ENCODE measurements around the gene HHIPL2.

Gene HHIPL2

DNA sequence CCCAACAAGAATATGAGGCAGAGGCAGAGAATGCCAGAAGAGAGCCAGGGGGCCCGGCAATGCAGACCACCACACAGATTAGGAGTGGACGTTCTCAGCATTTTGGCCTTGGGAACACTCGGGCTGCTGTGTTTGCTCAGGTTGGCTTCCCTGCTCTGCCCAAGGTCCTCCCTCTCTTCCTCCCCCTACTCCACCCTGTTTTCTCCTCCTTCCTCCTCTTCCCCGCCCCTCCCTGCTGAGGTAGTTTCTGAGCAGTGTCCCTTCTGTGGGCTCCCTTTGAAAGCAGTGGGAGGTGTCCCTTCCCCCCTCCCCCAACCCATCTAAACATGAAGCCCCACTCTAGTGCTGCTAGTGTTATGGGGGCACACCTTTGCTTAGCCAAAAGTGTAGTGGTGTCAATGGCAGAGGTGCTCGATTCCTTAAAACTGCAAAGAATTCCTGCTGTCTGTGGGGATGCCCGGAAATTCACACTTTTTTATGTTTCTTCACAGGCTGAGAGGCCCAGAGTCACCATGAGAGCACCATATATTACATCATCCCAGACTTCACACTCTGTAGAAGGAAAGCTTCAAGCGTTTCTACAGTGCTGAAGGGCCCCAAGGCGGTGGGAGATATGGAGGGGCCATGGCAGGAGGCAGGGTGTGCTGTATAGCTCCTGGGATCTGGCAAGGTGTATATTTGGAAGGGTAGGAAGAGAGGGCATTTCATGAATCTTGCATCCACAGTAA, at the start of gene HHIPL2:
TSS of gene HHIPL2 (minus strand) at position 161 of the 728 bp plus-strand sequence. CDS start at position 101, 60 bp downstream.
- DNase-seq = no peak

DNA sequence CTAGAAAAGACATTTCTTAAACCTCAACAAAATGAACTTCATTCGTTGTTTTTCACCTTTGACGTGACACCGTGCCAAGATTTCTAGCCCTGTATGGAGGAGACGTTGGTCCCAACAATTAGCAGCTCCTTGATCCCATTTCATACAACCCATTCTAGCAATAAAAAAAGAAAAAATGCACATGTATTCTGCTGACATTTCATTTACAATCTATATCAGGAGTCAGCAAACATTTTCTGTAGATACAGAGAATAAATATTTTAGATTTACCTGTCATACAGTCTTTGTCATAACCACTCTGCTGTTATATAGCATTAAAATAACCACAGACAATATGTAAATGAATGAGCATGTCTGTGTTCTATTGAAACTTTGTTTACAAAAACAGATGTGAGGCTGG, 48.8 kb upstream of the HHIPL2 start:
- no peak for DNase-seq

DNA sequence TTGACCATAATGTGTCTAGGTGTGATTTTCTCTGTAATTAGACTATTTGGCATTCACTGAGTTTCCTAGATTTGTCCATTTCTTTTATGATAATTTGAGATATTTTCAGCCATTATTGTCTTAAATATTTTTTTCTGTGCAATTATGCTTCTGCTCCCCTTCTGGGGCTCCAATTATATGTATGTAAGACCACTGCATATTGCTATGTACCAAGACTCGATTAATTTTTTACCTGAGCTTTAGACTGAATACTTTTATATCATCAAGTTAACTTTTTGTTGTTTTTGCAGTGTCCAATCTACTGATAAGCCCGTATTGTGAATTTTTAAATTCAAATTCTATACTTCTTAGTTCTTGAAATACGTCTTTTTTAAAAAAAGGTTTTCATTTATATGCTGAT, 46.9 kb upstream of the HHIPL2 start:
- DNase-seq = no peak

DNA sequence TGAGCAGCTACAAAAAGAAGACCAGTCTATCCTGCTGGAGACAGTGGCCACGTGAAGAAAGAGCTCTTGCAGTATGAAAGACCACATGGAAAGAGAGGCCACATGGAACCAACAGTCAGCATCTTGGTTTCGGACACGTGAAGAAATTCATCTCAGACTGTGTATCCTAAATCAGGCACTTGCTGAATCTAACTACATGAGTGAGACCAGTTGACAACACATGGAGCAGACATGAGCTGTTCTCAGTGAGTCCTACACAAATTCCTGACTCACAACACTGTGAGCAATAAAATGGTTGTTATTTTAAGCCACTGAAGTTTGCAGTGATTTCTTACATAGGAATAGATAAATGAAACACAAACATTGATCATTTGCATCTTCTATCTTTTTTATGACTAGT, 44.3 kb upstream of the HHIPL2 start:
- no peak for DNase-seq

DNA sequence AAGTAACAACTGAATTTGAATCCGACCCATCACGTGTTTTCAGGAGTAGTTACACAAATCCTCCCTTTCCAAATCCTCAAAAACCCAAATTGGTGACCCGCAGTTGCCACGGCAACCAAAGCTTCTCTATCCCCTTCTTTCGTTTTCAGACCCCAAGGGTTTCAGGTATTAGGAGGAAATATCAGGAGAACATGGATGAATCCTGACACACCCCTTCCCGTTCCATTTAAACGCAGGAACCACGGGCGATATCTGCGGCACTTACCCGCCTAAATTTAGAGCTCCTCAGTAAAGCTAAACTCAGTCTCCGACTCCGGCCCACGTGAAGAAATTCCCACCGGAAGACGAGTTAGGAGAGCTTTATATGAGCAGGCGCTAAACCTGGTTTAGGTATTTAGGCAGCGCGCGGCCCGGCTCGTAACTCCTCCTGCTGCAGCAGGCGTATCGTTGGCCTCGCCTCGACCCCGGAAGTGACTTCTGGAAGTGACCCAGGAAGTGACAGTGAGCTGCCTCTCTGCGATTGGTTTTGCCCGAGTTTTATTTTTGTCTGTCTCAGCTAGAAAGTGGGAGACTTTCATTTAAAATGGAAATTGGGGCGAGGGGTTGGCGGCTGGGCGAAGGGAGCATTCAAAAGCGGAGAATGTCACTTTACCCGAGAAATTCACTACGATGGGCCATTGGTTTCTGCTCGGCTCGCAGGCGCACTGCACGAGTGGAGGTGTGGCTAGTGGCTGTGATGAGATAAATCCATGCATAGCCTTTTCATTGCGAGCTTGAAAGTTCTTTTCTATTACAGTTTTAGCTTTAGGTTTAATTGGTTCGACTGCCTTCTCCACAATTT, 41.8 kb upstream of the HHIPL2 start, which contains the start of gene TAF1A:
TSS of gene TAF1A (minus strand) at position 472 of the 841 bp plus-strand sequence.
- peak; percentile 80 for DNase-seq

DNA sequence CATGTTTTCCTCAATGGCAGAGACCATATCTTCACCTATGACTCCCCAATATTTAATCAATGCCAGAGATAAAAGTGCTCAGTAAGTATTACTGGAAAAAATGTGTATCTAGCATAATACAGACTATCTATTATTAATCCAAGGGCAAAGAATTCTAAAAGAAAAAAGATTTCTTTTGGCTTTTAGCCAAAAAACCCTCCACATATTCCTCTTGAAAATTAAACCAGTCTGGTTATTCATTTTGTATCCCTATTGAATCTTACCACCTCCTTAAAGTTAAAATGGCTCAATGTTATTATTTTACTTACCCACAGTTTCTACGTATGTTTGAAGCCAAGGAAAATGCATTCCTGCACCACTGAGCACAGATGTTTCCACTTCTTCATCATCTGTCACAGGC, 40.2 kb upstream of the HHIPL2 start:
- DNase-seq = no peak

DNA sequence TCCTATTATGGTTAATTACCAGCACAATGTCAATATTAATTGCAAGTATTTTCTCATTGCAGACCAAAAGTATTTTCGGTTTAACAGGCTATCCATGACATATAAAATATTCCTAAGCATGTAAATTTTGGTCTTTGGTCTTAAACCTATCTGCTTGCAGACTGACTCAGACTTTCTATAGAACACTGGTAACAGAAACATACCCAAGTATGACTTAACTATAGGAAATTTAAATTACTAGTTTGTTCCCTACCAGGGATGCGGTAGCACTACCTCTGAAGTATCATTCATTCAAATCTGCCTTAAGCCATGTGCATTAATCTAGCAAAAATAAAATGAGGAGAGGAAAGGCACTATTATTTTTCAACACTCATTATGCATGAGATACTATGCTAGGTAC, 38.9 kb upstream of the HHIPL2 start:
- no peak for DNase-seq

DNA sequence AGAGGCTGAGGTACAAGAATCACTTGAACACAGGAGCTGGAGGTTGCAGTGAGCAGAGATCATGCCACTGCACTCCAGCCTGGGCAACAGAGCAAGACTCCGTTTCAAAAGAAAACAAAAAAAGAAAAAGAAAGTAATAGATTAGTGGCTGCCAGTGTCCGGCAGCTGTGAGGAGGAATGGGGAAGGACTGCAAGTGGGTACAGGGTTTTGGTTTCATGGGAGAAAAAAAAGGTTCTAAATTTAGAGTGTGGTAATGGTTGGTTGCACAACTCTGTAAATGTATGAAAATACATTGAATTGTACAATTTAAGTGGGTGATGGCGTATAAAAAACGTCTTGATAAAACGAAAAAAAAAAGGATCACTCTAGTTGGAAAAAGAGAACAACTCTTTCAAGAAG, 35.2 kb upstream of the HHIPL2 start:
- DNase-seq = no peak

DNA sequence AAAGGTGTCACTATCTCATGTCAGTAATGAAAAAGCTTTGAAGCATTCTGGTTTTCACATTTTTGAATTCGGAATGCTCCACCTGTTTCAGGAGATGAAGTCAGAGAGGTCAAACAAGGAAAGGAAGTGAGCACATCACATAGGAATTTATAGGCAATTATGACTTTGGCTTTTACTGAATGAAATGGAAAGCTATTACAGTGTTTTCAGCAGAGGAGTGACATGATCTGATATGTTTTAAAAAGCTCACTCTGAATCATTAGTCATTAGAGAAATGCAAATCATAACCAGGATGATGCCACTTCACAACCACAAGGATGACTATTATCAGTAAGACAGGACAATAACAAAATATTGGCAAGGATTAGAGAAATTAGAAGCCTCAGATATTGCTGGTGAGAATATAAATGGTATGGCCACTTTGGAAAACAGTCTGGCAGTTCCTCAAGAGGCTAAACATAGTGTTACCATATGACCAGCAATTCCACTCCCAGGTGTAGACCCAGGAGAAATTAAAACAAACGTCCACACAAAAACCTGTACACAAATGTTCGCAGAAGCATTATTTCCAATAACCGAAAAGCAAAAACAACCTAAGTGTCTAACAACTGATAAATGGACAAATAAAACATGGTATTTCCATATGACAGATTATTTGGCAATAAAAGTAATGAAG, 34.3 kb upstream of the HHIPL2 start:
- no peak for DNase-seq

DNA sequence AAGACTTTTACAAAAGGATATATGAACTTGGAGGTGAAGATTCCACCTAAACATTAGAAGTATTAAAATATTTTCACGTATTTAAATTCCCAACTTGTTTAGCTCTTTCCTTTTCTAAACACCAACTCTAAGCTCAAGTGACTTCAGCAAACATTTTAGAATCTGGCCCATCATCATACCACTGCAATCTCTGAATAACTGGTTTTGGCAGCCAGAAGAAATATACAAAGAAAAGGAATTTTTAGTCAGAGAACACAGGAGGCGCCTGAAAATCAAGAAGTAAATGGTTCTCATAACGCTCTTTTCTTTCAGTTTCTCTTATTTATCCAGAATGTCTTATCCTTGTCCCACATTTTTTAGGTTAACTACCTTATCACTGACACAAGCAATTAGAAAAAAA, 31.4 kb upstream of the HHIPL2 start:
- no peak for DNase-seq

DNA sequence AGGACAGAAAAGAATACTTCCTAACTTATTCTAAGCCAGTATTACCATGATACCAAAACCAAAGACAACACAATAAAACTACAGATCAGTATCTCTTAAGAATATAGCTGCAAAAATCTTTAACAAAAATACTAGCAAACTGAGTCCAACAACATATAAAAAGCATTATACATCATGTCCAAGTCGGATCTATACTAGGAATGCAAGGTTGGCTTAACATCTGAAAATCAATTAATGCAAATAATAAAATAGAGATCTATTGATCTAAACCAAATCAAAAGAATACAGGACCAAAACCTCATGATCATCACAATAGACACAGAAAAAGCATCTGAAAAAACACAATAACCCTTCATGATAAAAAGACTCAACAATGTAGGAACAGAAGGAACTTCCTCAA, 22.9 kb upstream of the HHIPL2 start:
- DNase-seq = no peak

DNA sequence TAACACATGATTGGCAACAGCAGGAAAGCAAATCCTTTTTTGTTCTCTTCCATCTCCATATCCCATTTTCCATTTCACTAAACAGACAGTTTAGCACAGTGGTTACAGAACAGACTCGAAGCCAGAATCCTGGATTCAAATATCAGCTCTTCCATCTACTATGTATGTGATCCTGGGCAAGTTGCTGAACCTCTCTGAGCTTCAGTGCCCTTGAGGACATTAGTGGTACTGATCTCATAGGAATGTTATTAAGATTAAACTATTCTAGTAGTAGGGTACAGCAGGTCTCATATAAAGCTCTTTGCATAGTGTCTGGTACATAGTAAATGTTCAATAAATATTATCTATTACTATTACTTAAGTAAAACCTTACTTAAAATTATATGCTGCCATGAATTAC, 13.8 kb upstream of the HHIPL2 start:
- no peak for DNase-seq

DNA sequence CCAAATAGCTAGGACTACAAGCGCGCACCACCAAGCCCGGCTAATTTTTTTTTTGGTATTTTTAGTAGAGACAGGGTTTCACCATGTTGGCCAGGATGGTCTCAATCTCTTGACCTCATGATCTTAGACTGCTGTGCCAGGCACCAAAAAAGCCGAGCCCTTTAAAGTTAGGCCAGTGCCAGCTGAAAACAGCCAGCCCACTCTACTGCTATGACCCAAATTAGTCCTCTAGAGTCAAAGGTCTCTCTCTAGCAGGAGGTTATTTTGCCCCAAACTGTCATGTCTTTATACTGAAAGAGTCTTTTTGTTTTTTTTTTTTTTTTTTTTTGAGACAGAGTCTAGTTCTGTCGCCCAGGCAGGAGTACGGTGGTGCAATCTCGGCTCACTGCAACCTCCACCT, 9.7 kb upstream of the HHIPL2 start:
- no peak for DNase-seq

DNA sequence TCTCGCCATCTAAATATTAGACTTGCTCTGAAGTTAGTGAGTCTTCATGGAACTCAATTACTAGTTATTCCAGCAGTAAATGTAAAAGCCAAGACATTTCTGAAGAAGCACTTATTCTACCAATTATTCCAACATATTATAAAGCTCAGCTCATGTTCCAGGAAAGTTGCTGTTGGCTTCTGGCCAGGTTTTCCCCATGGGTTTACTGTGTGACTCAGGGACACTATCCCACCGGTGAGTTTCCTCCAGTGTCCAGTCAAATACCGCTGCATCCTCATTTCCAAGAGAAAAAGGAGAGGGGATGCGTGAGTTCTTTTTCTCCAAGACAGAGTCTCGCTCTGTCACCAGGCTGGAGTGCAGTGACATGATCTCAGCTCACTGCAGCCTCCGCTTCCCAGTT, 9.2 kb upstream of the HHIPL2 start:
- DNase-seq = no peak

DNA sequence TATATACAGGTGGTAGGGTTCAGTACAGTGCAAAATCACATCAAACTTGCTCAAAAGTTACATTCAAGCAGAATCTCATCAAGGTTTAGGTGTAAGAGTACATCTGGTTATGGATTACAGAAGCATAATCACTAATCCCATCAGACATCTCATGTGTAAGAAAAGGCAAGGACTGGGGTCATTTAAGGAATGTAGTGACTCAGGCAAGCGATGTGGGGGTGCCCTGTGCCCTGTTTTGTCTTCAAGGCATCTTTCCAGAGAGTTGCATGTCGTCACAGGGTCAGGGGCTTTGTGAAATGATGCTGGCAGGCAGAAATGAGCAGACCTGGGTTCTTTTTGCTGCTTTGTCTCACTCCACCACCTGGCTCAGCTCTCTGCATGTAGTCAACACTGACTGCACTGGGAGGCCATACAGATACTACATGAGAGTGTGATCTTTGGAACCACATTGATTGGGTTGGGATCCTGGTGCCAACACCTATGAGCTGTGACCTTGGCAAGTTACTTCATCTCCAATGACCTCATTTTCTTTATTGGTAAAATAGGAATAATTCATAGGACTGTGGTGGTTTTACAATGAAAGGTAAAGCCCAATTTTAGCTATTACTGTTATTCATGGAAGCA, 8.2 kb upstream of the HHIPL2 start:
- no peak for DNase-seq

DNA sequence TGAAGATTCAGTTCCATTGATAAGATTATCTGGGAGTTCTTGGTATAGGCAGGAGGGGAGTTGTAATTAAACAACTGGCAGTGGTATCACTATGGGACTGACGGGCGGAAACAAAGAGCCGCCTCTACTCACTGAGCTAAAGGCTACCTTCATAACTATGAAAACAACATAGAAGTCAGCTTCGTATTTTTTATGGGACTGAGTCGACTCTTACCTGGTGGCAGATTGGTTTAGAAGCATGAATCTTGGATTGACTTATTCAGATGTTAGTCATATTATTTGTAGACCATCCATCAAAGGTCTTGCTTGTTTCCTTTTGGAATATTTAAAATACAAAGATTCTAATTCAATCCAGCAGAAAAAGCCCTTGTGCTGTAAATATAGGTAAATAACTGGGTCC, 6.3 kb upstream of the HHIPL2 start:
- DNase-seq = no peak

DNA sequence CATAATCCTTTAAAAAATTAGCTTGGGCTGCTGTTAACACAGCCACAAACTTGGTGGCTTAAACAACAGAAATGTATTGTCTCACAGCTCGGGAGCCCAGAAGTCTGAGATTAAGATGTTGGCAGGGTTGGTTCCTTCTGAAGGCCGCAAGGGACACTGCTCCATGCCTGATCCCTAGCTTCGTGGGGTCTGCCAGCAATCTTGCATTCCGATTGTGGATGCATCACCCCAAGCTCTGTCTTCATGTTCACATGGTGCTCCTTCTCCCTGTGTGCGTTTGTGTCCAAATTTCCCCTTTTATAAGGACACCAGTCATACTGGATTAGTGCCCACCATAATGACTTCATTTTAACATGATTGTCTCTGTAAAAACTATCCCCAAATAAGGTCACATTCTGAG, 5.0 kb upstream of the HHIPL2 start:
- no peak for DNase-seq

DNA sequence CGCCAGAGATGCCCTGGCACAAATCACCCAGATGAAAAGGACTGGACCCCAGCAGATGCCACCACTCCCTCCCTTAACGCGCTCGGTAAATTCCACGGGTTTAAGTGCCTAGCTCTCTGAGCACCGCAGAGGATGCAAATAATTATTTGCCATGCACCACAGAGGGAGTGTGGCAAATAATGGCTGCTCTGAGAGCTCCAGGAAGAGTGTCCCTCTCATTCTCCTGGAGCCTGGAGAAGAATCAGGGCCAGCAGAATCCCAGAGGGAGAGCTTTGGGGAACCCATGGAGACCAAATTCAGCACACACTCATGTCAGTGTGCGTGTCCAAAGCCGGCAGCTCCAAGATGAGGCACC, 667 bp downstream of the HHIPL2 start:
- DNase-seq = no peak

DNA sequence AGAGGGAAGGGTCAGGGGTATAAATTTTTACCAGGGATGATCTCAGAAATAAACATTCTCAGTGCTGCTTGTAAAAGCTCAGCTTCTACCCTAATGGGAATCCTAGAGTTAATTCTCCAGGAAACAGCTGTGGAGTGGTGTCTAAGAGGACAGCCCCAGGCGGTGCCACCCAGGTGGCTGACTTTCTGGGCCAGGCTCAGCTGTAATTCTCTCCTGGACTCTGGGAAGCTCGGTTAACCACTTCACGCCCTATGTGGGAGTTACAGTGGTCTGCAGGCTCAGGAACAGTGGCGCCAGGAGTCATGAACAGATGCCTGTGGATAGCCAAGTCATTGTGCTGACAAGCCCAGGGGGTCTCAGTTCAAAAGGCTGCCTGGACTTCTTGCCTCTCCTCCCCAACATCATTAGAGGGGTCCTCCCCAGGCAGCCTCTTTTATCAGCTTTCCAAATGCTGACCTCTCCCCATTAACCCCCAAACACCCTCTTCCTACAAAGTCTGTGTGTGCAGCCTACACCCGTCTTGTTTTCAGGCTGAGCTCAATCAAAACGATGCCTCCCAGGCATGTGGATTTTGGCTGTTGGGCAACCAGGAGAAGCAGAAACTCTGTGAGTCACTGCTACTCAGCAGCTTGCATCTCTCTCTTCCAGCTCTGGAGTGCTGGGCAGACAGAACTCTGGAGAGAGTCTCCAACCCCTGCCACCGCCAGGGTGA, 1.2 kb downstream of the HHIPL2 start:
- DNase-seq = peak; percentile 67

DNA sequence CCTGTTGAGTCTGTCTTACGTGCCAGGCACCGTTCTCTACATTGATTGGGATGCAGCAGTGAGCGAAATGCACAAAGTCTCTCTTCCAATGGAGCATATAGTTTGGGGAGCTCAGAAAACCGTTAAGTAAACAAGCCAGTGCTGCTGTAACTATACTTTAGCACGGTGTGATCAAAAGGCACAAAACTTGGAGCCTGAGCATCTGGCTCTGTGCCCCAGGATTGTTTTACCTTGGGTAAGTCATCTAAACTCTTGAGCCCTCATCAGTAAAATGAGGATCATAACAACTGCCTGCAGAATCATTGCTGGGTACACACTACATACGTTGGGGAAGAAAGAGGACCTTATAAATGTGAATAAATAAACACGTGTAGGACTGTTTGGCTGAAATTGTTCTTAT, 1.8 kb downstream of the HHIPL2 start:
- DNase-seq = no peak

DNA sequence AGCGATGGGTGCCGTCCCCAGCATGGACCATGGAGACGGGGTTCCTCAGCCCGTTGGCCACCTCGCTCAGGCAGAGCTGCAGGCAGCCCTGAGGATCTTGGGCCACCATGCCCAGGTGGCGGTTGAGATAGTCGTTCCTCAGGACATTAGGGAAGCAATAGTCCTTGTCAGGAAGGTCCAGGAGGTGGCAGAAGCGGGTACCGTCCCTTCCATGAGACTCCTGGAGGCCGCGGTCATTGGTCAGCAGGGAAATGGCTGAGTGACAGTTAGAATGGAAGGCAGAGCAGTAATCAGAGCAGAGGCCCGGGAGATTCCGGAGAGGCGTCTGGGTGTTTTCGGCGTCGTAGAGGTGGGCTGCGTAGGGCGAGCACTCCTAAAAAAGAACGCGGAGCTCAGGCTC, 4.1 kb downstream of the HHIPL2 start:
- no peak for DNase-seq

DNA sequence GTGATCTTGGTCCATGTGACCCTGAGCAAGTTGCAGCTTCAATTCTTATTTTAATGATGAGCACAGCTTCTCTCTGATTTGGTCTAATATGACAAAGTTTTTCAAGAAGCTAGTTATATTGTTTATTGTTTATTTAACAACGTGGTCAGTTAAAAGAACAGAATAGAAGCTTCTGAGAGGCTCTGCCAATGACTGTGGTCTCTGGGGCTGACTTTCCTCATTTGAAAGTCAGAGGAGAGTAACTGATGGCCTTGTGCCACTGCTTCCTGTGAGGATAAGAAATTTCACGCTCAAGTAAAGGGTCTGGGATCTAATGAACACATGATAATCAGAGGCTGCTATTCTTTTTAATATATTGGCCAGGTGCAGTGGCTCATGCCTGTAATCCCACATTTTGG, 7.3 kb downstream of the HHIPL2 start:
- no peak for DNase-seq

Data from COR-L47 (cell line).